ENCODE data around the gene FEZF2. TPM values are rescaled to one million over a fixed set of nuclear protein-coding genes. Genes with fewer than 3 reads are reported as not detected.

The FEZF2 gene
- total and polyA plus RNA-seq, 2 of the 8 experiments (the other 6 are each of a cell fraction or from before 2014, with no cell fraction given), result 0.06 TPM; not detected in 1

DNA sequence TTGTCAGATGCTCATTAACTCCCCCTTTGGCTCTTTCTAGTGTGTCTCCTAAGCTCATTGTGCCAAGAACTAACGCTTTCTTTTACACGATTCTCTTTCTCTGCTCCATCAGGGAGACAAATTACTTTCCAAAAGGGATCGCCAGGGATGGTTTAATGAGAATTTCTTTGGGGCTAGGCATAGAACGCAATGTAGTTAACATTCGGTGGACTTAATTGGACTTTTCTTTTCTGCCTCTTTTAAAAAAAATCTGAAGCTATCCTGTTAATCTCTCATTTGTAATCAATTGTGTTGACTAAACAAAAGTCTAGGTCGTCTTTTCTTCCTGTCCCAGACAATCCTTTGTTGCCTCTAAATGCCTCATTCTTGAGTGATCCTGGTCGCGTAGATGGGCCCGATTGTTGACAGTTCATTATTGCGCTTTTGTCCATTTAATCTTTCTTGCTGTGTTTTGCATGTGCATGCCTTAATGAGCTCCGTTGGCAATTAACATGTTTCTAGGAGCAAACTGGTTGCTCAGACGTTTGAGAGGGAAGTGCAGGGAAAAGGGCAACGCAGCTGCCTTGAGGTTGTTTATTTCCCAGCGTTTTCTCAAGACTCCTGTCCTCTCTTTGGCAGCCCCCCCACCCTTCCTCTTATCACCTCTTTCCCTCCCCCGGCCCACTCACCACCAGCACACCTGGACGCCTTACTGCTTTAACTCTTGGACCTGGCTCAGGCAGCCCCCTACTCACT lies 7.8 kb downstream of the FEZF2 start (continued):
- peak; percentile 25 for TF ChIP-seq CHD7 (IDR thresholded peaks at IDR 0.05; ENCODE audit: insufficient replicate concordance, low read length)
- TF ChIP-seq EGR1 (IDR thresholded peaks at IDR 0.05; ENCODE audit: borderline replicate concordance, low read depth, low read length), result peak; percentile 42; the same call in 1 of the 2 replicates
- TF ChIP-seq RNF2 (IDR thresholded peaks at IDR 0.05; ENCODE audit: borderline replicate concordance, low read depth, low read length, missing control alignments, poor library complexity, severe bottlenecking), result peak; percentile 65
- TF ChIP-seq EZH2 (IDR thresholded peaks at IDR 0.05; ENCODE audit: low read depth, low read length, severe bottlenecking), result no peak
- peak; percentile 52; the same call in 1 of the 2 replicates for TF ChIP-seq SUZ12 (IDR thresholded peaks at IDR 0.05; ENCODE audit: low read length)
